HepG2 (cell line): Measurements from ENCODE around the gene DHX36.

ENCODE experiments used
- ARID3A ChIP-seq: IDR thresholded peaks from 2 replicates; pipeline ENCODE4 v1.6.1; 2012; ENCODE audit warnings: low read depth, low read length, improper control_type of control experiment
- PATZ1 ChIP-seq: sonication (generic); formaldehyde crosslinking; IDR thresholded peaks from 2 replicates; pipeline ENCODE4 v1.4.0; 2020; ENCODE audit warnings: missing genetic modification reagents
- ZMYM4 ChIP-seq: sonication (generic); formaldehyde crosslinking; IDR thresholded peaks from 2 replicates; pipeline ENCODE4 v1.8.1; 2023; ENCODE audit warnings: mild to moderate bottlenecking, missing genetic modification reagents
- TF ChIP-seq, protein P1 (sequence below): IDR thresholded peaks from 2 replicates; pipeline ENCODE4 v1.6.1; 2016; ENCODE audit warnings: mild to moderate bottlenecking

DNA sequence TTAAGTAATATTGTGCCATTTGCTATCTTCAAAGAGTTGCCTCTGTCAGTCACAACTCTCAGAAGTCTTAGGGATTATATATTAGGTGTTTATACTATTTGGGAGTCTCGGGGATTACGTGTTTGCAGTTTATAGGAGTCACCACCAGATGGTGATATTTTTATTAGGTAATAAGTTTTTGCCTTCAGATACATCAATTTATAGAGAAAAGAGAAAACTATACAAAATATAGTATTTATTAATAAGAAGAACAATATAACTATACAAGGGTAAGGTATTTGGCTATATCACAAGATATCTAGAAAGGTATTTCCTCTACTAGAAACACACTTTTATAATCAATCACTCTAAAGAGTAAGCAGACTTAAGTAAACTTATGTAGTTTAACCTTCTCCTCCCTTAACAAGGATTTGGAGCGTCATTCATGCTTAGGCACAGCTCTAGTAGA, 10.7 kb upstream of the DHX36 start:
- TF ChIP-seq PATZ1 = no peak
- TF ChIP-seq, protein P1, sequence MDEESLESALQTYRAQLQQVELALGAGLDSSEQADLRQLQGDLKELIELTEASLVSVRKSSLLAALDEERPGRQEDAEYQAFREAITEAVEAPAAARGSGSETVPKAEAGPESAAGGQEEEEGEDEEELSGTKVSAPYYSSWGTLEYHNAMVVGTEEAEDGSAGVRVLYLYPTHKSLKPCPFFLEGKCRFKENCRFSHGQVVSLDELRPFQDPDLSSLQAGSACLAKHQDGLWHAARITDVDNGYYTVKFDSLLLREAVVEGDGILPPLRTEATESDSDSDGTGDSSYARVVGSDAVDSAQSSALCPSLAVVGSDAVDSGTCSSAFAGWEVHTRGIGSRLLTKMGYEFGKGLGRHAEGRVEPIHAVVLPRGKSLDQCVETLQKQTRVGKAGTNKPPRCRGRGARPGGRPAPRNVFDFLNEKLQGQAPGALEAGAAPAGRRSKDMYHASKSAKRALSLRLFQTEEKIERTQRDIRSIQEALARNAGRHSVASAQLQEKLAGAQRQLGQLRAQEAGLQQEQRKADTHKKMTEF (CRISPR knock-in tag) = no peak
- no peak for TF ChIP-seq ZMYM4 (CRISPR knock-in tag)
- 0 out of 2 replicates have a peak, but pooled peaks have one; percentile 34 for TF ChIP-seq ARID3A
